Testis (tissue), 2 donors: ENCODE measurements around the gene SZT2.

Experiments
- POLR2A ChIP-seq: fragments of 450-650 bp; IDR thresholded peaks from one replicate; pipeline ENCODE4 v1.6.1; 2017; ENCODE audit warnings: antibody characterized with exemption, mild to moderate bottlenecking, moderate library complexity
- TF ChIP-seq, protein P1 (sequence below), 3 experiments: fragments of 450-650 bp in 2 of 3; fragments of 200-600 bp in 1 of 3; sonication (generic) in 1 of 3; IDR thresholded peaks; one replicate each; pipeline ENCODE4 v1.5.1; 2016 to 2019; ENCODE audit warnings: antibody characterized with exemption in 3 of 3, mild to moderate bottlenecking in 2 of 3, moderate library complexity in 1 of 3

DNA sequence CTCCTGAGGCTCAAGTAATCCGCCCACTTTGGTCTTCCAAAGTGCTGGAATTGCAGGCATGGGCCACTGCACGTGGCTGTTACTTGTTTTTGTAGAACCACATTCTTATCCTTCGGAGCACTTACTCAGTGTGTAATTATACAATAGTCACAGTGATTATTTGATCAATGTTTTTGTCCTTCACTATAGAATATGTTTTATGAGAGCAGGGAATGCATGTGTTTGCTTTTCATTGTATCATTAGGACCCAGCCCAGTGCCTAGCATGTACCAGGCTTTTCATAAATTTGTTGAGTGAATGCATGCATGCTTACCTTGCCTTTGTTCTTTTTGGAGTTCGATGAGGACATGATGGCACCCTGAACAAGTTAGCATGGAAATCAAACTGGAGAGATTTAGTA lies 5.8 kb downstream of the SZT2 start:
- TF ChIP-seq POLR2A = no peak
- TF ChIP-seq, protein P1, sequence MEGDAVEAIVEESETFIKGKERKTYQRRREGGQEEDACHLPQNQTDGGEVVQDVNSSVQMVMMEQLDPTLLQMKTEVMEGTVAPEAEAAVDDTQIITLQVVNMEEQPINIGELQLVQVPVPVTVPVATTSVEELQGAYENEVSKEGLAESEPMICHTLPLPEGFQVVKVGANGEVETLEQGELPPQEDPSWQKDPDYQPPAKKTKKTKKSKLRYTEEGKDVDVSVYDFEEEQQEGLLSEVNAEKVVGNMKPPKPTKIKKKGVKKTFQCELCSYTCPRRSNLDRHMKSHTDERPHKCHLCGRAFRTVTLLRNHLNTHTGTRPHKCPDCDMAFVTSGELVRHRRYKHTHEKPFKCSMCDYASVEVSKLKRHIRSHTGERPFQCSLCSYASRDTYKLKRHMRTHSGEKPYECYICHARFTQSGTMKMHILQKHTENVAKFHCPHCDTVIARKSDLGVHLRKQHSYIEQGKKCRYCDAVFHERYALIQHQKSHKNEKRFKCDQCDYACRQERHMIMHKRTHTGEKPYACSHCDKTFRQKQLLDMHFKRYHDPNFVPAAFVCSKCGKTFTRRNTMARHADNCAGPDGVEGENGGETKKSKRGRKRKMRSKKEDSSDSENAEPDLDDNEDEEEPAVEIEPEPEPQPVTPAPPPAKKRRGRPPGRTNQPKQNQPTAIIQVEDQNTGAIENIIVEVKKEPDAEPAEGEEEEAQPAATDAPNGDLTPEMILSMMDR (IDR thresholded peaks at IDR 0.05) = no peak
